Measurements from ENCODE around the gene PAX5. TPM values are rescaled to one million over a fixed set of nuclear protein-coding genes. Genes with fewer than 3 reads are reported as not detected.
A peak's percentile ranks its signal among the peaks of the same experiment; 100 is the strongest.

The PAX5 gene
- total RNA-seq, 1 donor from 2014 or later: 0.18 TPM

- peaks cover 6% of the 10 kb centered on the region for H3K9me3 ChIP-seq
- intact Hi-C loops (cut with DNase I): no loop called here
- peaks cover 47% of the 10 kb centered on the region for H3K27me3 ChIP-seq (ENCODE audit: low read depth)
- TF ChIP-seq CTCF (IDR thresholded peaks at IDR 0.05): no peak
- H3K4me3 ChIP-seq: no peak overlapping the region
- H3K36me3 ChIP-seq: no peaks in the 10 kb centered on the region
- H3K27ac ChIP-seq: no peak overlapping the region
- H3K4me1 ChIP-seq: no peaks in the 10 kb centered on the region
- ATAC-seq: no peak
- DNase-seq: no peak
Observed at GRCh38 chr9:36992501-36993316, 41.4 kb downstream of the PAX5 start.

GRCh38 chr9:36991516-36992134 lies 42.4 kb downstream of the PAX5 start:
- Histone ChIP-seq H3K9me3 (peaks cover 6% of the 10 kb centered on the region), H3K27me3 (ENCODE audit: low read depth) (peaks cover 49% of the 10 kb centered on the region), H3K36me3 (no peaks in the 10 kb centered on the region), H3K4me1 (no peaks in the 10 kb centered on the region), H3K27ac (no peak overlapping the region), H3K4me3 (no peak overlapping the region)
- intact Hi-C loops (cut with DNase I): no loop called here
- peak; percentile 9 for TF ChIP-seq CTCF (IDR thresholded peaks at IDR 0.05)
- ATAC-seq (no peak), DNase-seq (no peak)

GRCh38 chr9:36988848-36989247 lies 45.2 kb downstream of the PAX5 start:
- peaks cover 64% of the 10 kb centered on the region for H3K27me3 ChIP-seq (ENCODE audit: low read depth)
- H3K36me3 ChIP-seq: no peaks in the 10 kb centered on the region
- no peaks in the 10 kb centered on the region for H3K4me1 ChIP-seq
- DNase-seq (no peak), ATAC-seq (no peak)
- H3K27ac ChIP-seq: no peak overlapping the region
- TF ChIP-seq CTCF (IDR thresholded peaks at IDR 0.05): no peak
- H3K4me3 ChIP-seq: no peak overlapping the region
- H3K9me3 ChIP-seq: peaks cover 6% of the 10 kb centered on the region
- intact Hi-C loops (cut with DNase I): no loop called here

- H3K27me3 ChIP-seq (ENCODE audit: low read depth): peaks cover 64% of the 10 kb centered on the region
Observed at GRCh38 chr9:36987891-36988290, 46.2 kb downstream of the PAX5 start.

GRCh38 chr9:36987409-36987808 lies 46.7 kb downstream of the PAX5 start:
- H3K4me3 ChIP-seq: no peak overlapping the region
- ATAC-seq: no peak
- DNase-seq: no peak
- H3K27me3 ChIP-seq (ENCODE audit: low read depth): peaks cover 64% of the 10 kb centered on the region
- TF ChIP-seq CTCF (IDR thresholded peaks at IDR 0.05): no peak
- intact Hi-C loops (cut with DNase I): no loop called here
- H3K4me1 ChIP-seq: no peaks in the 10 kb centered on the region
- H3K27ac ChIP-seq: no peak overlapping the region
- peaks cover 6% of the 10 kb centered on the region for H3K9me3 ChIP-seq
- no peaks in the 10 kb centered on the region for H3K36me3 ChIP-seq

More at GRCh38 chr9:36987891-36988290, 46.2 kb downstream of the PAX5 start:
- Histone ChIP-seq H3K36me3 (no peaks in the 10 kb centered on the region), H3K4me3 (no peak overlapping the region), H3K4me1 (no peaks in the 10 kb centered on the region), H3K27ac (no peak overlapping the region), H3K9me3 (peaks cover 6% of the 10 kb centered on the region)
- TF ChIP-seq CTCF (IDR thresholded peaks at IDR 0.05): no peak
- no peak for ATAC-seq
- no peak for DNase-seq
- intact Hi-C loops (cut with DNase I): no loop called here

Data from lower lobe of right lung (tissue), 2 donors.